Kidney glomerular epithelial cell (primary cell): ENCODE measurements around the gene NUAK2.

Experiments used
- DNase-seq: peaks from one replicate; lab custom pipeline; 2025; lab: John Stamatoyannopoulos, UW

The NUAK2 gene

GRCh38 chr1:205319081-205320018 lies 2.2 kb downstream of the NUAK2 start:
- DNase-seq: peak; percentile 48

GRCh38 chr1:205318231-205318991 lies 3.1 kb downstream of the NUAK2 start:
- peak; percentile 36 for DNase-seq

GRCh38 chr1:205317311-205317917 lies 4.1 kb downstream of the NUAK2 start:
- DNase-seq: peak; percentile 44

- no peak for DNase-seq
Observed at GRCh38 chr1:205316161-205316566, 5.4 kb downstream of the NUAK2 start.

- no peak for DNase-seq
Observed at GRCh38 chr1:205315008-205315618, 6.4 kb downstream of the NUAK2 start.

- peak; percentile 60 for DNase-seq
Observed at GRCh38 chr1:205313563-205314308, 7.8 kb downstream of the NUAK2 start.

- DNase-seq: no peak
Observed at GRCh38 chr1:205312866-205313562, 8.5 kb downstream of the NUAK2 start.

- no peak for DNase-seq
Observed at GRCh38 chr1:205310976-205311704, 10.4 kb downstream of the NUAK2 start.

GRCh38 chr1:205309741-205310140 lies 11.8 kb downstream of the NUAK2 start:
- DNase-seq: no peak

- no peak for DNase-seq
Observed at GRCh38 chr1:205306929-205307566, 14.5 kb downstream of the NUAK2 start.

- DNase-seq: no peak
Observed at GRCh38 chr1:205304695-205305070, 16.9 kb downstream of the NUAK2 start.

GRCh38 chr1:205304046-205304694 lies 17.4 kb downstream of the NUAK2 start:
- no peak for DNase-seq

GRCh38 chr1:205303247-205303888 lies 18.2 kb downstream of the NUAK2 start:
- DNase-seq: no peak

GRCh38 chr1:205301842-205302588 lies 19.5 kb downstream of the NUAK2 start:
- DNase-seq: no peak

- DNase-seq: peak; percentile 98
Observed at GRCh38 chr1:205301205-205301821, 20.2 kb downstream of the NUAK2 start.

- DNase-seq: no peak
Observed at GRCh38 chr1:205300149-205300548, 21.4 kb downstream of the NUAK2 start.
